B cell (primary cell): ENCODE results near the gene ICOS. TPM values are rescaled to one million over a fixed set of nuclear protein-coding genes. Genes with fewer than 3 reads are reported as not detected.

ENCODE experiments used
- ATAC-seq: fragments of 200-7000 bp; cut with Tn5 transposase; one replicate; pipeline ENCODE4 v1.10.0; 2021; ENCODE audit warnings: low read depth, mild to moderate bottlenecking, moderate number of reproducible peaks, moderate library complexity
- CTCF ChIA-PET: fragments of 350-600 bp; sonication (Branson Sonifier 250); formaldehyde crosslinking; loops from one replicate; lab custom pipeline; 2021; ENCODE audit warnings: antibody characterized with exemption, inconsistent platforms; lab: Charles Lee
- POLR2A ChIA-PET: fragments of 350-600 bp; sonication (Branson Sonifier 250); formaldehyde crosslinking; loops from one replicate; lab custom pipeline; 2021; ENCODE audit warnings: antibody characterized with exemption; lab: Charles Lee
- DNase-seq: peaks from one replicate; pipeline ENCODE4 v3.0.0; 2013
- H2AFZ ChIP-seq: 2 replicates; pipeline ENCODE4 v1.6.1; 2012; ENCODE audit warnings: mild to moderate bottlenecking, low read depth, low read length; ENCODE audit not compliant: insufficient read depth, poor library complexity, severe bottlenecking
- H3K27ac ChIP-seq, 2 donors: 1 replicate in 1 of 2; 2 replicates in 1 of 2; pipeline ENCODE4 v1.5.1; 2012 to 2013; ENCODE audit warnings: low read length in 2 of 2, mild to moderate bottlenecking in 2 of 2, moderate library complexity in 1 of 2
- H3K27me3 ChIP-seq, 4 experiments: fragments of 200-600 bp in 1 of 4; sonication (generic) in 1 of 4; replicated peaks in 1 of 4; 1 replicate in 2 of 4; 2 replicates in 2 of 4; pipeline versions ENCODE4 v1.6.1 to v1.7.0; 2013 to 2016; ENCODE audit warnings: low read length in 3 of 4, mild to moderate bottlenecking in 2 of 4, mixed read lengths in 1 of 4, moderate library complexity in 1 of 4; ENCODE audit not compliant: insufficient read depth in 4 of 4, control insufficient read depth in 3 of 4; ENCODE audit errors: control extremely low read depth in 1 of 4
- H3K36me3 ChIP-seq, 2 experiments: replicated peaks in 1 of 2; 1 replicate in 1 of 2; 2 replicates in 1 of 2; pipeline versions ENCODE4 v1.6.1 to v1.7.1; 2013; ENCODE audit warnings: low read length in 1 of 2; ENCODE audit not compliant: insufficient read depth in 2 of 2, control insufficient read depth in 1 of 2; ENCODE audit errors: control extremely low read depth in 1 of 2, extremely low read depth in 1 of 2
- H3K4me1 ChIP-seq, 2 donors: fragments of 200-600 bp in 1 of 2; sonication (generic) in 1 of 2; 1 replicate in 1 of 2; 2 replicates in 1 of 2; pipeline versions ENCODE4 v1.5.1 to v1.6.1; 2013 to 2017; ENCODE audit warnings: low read length in 2 of 2; ENCODE audit not compliant: control insufficient read depth in 2 of 2, insufficient read depth in 2 of 2
- H3K4me2 ChIP-seq: replicated peaks from 2 replicates; pipeline ENCODE3; 2012; ENCODE audit warnings: mild to moderate bottlenecking, low read depth, low read length; ENCODE audit not compliant: poor library complexity, severe bottlenecking
- H3K4me3 ChIP-seq, 5 experiments: fragments of 200-600 bp in 1 of 5; sonication (generic) in 1 of 5; 1 replicate in 3 of 5; 2 replicates in 2 of 5; pipeline versions ENCODE4 v1.5.1 to v1.7.0; 2011 to 2016; ENCODE audit warnings: low read length in 4 of 5, mild to moderate bottlenecking in 4 of 5, low read depth in 2 of 5, control low read depth in 1 of 5, moderate library complexity in 1 of 5; ENCODE audit not compliant: insufficient read depth in 1 of 5; ENCODE audit errors: control extremely low read depth in 1 of 5, extremely low read depth in 1 of 5
- H3K79me2 ChIP-seq: fragments of 200-600 bp; sonication (generic); one replicate; pipeline ENCODE4 v1.6.0; 2016; ENCODE audit warnings: low read length; ENCODE audit not compliant: control insufficient read depth, insufficient read depth
- H3K9ac ChIP-seq: fragments of 200-600 bp; sonication (generic); 2 replicates; pipeline ENCODE4 v1.6.1; 2017; ENCODE audit warnings: mild to moderate bottlenecking, low read length, moderate library complexity
- H3K9me3 ChIP-seq, 3 donors: one replicate each; pipeline versions ENCODE4 v1.6.1 to v1.7.1; 2013; ENCODE audit warnings: low read length in 2 of 3; ENCODE audit not compliant: control insufficient read depth in 2 of 3, insufficient read depth in 1 of 3; ENCODE audit errors: control extremely low read depth in 1 of 3
- H4K20me1 ChIP-seq: 2 replicates; pipeline ENCODE4 v1.6.0; 2012; ENCODE audit warnings: mild to moderate bottlenecking, low read length; ENCODE audit not compliant: insufficient read depth, control insufficient read depth, poor library complexity, severe bottlenecking
- H3K27ac Mint-ChIP-seq: one replicate; pipeline ENCODE4 v1.8.0; 2021; ENCODE audit warnings: mixed read lengths
- H3K27me3 Mint-ChIP-seq: one replicate; pipeline ENCODE4 v1.8.0; 2021; ENCODE audit warnings: mixed read lengths
- H3K4me1 Mint-ChIP-seq: one replicate; pipeline ENCODE4 v1.8.0; 2021; ENCODE audit warnings: mixed read lengths
- H3K4me3 Mint-ChIP-seq: one replicate; pipeline ENCODE4 v1.8.0; 2021; ENCODE audit warnings: mixed read lengths
- H3K9me3 Mint-ChIP-seq: one replicate; pipeline ENCODE4 v1.8.0; 2022; ENCODE audit warnings: mixed read lengths; ENCODE audit not compliant: insufficient read depth
- EZH2 ChIP-seq: IDR thresholded peaks from 2 replicates; pipeline ENCODE4 v1.6.1; 2012; ENCODE audit warnings: borderline replicate concordance, low read depth, mild to moderate bottlenecking, moderate library complexity, low read length; ENCODE audit not compliant: insufficient read depth, poor library complexity, severe bottlenecking
- WGBS: methylation state at CpG from one replicate; pipeline ENCODE4 v1.1.5; 2013; ENCODE audit warnings: missing lambda C conversion rate; ENCODE audit not compliant: insufficient coverage; 5-methylcytosine and 5-hydroxymethylcytosine counted together
- intact Hi-C: fragments of 100-400 bp; cut with micrococcal nuclease; formaldehyde crosslinking; loops from one replicate; pipeline ENCODE4 v1.10.0; 2022
- polyA plus RNA-seq: library from polyadenylated mRNA; depleted of rRNA; stranded (reverse); fragments of >200 nt; gene quantifications from 2 replicates; pipeline ENCODE4 v1.2.3, GENCODE V29; 2012
- total RNA-seq, 2 donors: library from RNA; stranded (reverse); fragments of 120-200 nt in 1 of 2; gene quantifications; 1 replicate in 1 of 2; 2 replicates in 1 of 2; pipeline versions ENCODE4 v1.2.3 to v1.2.4, GENCODE V29; 2013 to 2022
- TF ChIP-seq, protein P1 (sequence below): fragments of 200-600 bp; IDR thresholded peaks from one replicate; pipeline ENCODE4 v1.8.0; 2022; ENCODE audit warnings: antibody characterized with exemption, mild to moderate bottlenecking

Gene ICOS
- total and polyA plus RNA-seq, 2 donors (not counting 1 experiment from before 2014, with no cell fraction given): 0.21 TPM; not detected in 1

DNA sequence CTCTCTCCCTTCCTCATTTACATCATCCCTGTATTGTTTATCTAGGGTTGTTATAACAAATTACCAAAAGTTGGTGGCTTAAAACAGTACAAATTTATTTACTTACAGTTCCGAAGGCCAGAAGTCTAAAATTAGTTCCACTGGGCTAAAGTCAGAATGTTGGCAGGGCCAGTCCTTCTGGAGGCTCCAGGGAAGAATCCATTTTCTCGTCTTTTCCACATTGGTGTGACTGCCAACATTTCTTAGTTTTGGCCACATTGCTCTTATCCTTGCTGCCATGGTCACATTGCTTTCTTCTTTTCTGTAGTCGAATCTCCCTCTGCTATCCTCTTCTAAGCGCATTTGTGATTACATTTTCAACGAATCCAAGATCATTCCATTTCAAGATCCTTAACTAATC lies 34.7 kb downstream of the ICOS start:
- Histone ChIP-seq H3K79me2 (no peaks in the 10 kb centered on the region), H3K4me1 (no peaks in the 10 kb centered on the region), H3K27ac (no peak overlapping the region), H3K4me2 (no peak overlapping the region), H3K27me3 (peaks cover 0 to 6% (median 0%) of the 10 kb centered on the region in 4 experiments), H4K20me1 (no peaks in the 10 kb centered on the region), H3K9ac (no peak overlapping the region), H3K4me3 (no peak overlapping the region), H3K9me3 (peaks cover 0 to 1% (median 0%) of the 10 kb centered on the region in 3 donors), H2AFZ (no peak overlapping the region), H3K36me3 (no peaks in the 10 kb centered on the region)
- Mint-ChIP-seq H3K9me3 (no peaks in the 10 kb centered on the region), H3K27ac (no peak overlapping the region), H3K4me1 (no peaks in the 10 kb centered on the region), H3K27me3 (peaks cover 25% of the 10 kb centered on the region), H3K4me3 (no peak overlapping the region)
- TF ChIP-seq EZH2: no peak
- TF ChIP-seq, protein P1, sequence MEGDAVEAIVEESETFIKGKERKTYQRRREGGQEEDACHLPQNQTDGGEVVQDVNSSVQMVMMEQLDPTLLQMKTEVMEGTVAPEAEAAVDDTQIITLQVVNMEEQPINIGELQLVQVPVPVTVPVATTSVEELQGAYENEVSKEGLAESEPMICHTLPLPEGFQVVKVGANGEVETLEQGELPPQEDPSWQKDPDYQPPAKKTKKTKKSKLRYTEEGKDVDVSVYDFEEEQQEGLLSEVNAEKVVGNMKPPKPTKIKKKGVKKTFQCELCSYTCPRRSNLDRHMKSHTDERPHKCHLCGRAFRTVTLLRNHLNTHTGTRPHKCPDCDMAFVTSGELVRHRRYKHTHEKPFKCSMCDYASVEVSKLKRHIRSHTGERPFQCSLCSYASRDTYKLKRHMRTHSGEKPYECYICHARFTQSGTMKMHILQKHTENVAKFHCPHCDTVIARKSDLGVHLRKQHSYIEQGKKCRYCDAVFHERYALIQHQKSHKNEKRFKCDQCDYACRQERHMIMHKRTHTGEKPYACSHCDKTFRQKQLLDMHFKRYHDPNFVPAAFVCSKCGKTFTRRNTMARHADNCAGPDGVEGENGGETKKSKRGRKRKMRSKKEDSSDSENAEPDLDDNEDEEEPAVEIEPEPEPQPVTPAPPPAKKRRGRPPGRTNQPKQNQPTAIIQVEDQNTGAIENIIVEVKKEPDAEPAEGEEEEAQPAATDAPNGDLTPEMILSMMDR: no peak
- POLR2A ChIA-PET: no interaction called here
- ATAC-seq (no peak), DNase-seq (no peak)
- WGBS: 91% methylated on average over 5 of the region's 5 CpGs
- intact Hi-C loops: no loop called here
- CTCF ChIA-PET: no interaction called here

DNA sequence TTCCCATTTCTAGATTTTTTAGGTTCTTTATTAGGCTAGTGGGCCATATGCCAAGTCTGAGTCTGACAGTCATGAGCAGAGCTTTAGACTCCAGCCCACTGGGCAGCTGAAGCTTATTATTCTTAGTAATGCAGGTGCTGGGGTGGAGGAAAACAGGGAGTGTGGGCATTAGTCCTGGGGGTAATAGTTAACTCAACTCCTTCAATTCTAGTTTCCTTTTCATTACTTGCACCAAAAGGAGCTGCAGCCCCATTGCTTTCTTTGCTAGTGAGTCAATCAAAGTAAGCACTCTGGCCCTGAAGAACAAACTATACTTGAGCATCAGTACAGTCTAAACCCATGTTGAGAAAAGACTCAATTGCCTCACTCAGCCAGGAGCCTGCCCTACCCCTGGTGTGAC lies 35.5 kb downstream of the ICOS start:
- Histone ChIP-seq H3K9ac (no peak overlapping the region), H3K36me3 (no peaks in the 10 kb centered on the region), H3K79me2 (no peaks in the 10 kb centered on the region), H4K20me1 (no peaks in the 10 kb centered on the region), H3K4me3 (no peak overlapping the region), H3K9me3 (peaks cover 0 to 1% (median 0%) of the 10 kb centered on the region in 3 donors), H3K4me2 (no peak overlapping the region), H3K27ac (no peak overlapping the region), H3K4me1 (no peaks in the 10 kb centered on the region), H2AFZ (no peak overlapping the region), H3K27me3 (peaks cover 0 to 6% (median 0%) of the 10 kb centered on the region in 4 experiments)
- no peak overlapping the region for H3K4me3 Mint-ChIP-seq
- POLR2A ChIA-PET: no interaction called here
- intact Hi-C loops: no loop called here
- H3K27ac Mint-ChIP-seq: no peak overlapping the region
- H3K9me3 Mint-ChIP-seq: no peaks in the 10 kb centered on the region
- no peaks in the 10 kb centered on the region for H3K4me1 Mint-ChIP-seq
- H3K27me3 Mint-ChIP-seq: peaks cover 28% of the 10 kb centered on the region
- TF ChIP-seq, protein P1: no peak
- no peak for TF ChIP-seq EZH2
- DNase-seq (no peak), ATAC-seq (no peak)
- CTCF ChIA-PET: no interaction called here
